SU-DHL-6 (cell line): ENCODE measurements around the gene SCRN2.

Experiments used
- CTCF ChIP-seq: fragments of 200-600 bp; sonication (generic); IDR thresholded peaks from one replicate; pipeline ENCODE4 v1.5.1; 2017; ENCODE audit warnings: antibody characterized with exemption, mild to moderate bottlenecking, low read length, moderate library complexity; ENCODE audit not compliant: insufficient read depth, poor library complexity, severe bottlenecking
- EZH2phosphoT487 ChIP-seq: fragments of 200-600 bp; sonication (generic), shearing (Covaris generic); conservative IDR thresholded peaks from 2 replicates; pipeline ENCODE4 v1.6.1; 2018; ENCODE audit warnings: mild to moderate bottlenecking, antibody characterized with exemption, low read length, moderate library complexity, mixed read lengths

- TF ChIP-seq CTCF, result no peak
- TF ChIP-seq EZH2phosphoT487, result no peak
Observed at GRCh38 chr17:47879028-47879585, 38.0 kb upstream of the SCRN2 start.
